ENCODE measurements around the gene A2M. TPM values are rescaled to one million over a fixed set of nuclear protein-coding genes. Genes with fewer than 3 reads are reported as not detected.

A2M gene
- total and polyA plus RNA-seq, 2 of the 8 experiments (the other 6 are each of a cell fraction or from before 2014, with no cell fraction given), result 0.15 TPM; not detected in 1

DNA sequence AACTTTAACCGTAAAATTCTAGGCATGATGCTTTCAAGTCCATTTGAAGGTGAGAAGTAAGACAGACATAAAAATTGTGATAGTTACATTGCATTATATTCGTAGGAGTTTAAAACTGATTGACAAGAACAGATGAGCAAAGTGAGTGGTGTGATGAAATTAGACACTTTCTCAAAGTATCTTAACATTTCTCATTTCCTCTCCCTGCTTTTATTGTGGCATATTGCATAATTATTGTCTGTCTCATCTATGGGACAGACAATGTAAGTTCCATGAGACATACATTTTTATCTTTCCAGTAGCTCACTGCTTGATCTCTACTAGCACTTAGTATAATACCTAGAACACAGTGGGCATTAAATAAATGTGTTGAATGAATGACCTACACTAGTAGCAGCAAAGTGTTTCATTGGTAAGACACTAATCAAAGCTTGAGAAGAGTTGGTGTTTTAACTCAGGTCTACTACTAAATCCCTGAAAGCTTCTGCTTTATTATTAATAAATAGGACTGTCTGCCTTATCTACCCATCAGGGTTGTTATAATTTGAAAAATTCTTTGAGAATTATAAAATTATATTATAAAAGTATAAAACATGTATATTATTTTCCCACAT, 19.0 kb downstream of the A2M start:
- H2BK5ac ChIP-seq (ENCODE audit: low read depth, low read length), result no peak overlapping the region
- H2BK20ac ChIP-seq (ENCODE audit: low read length), result no peak overlapping the region
- no peak overlapping the region for H3K23ac ChIP-seq (ENCODE audit: insufficient read length)
- H3K79me1 ChIP-seq (ENCODE audit: low read depth, low read length), result no peaks in the 10 kb centered on the region
- no peak overlapping the region for H2BK15ac ChIP-seq (ENCODE audit: low read length)
- no peak overlapping the region for H3K9ac ChIP-seq (replicated peaks in 1 of 4; ENCODE audit: extremely low read depth in 1 of 4, low read depth in 3 of 4, low read length in 3 of 4)
- H4K5ac ChIP-seq (ENCODE audit: insufficient read length, low read depth, low read length), result no peak overlapping the region
- H3K4me2 ChIP-seq (ENCODE audit: insufficient read depth in 1 of 2, low read depth in 2 of 2, low read length in 2 of 2), result no peak overlapping the region
- H3K4ac ChIP-seq (replicated peaks; ENCODE audit: insufficient read length, low read depth, low read length), result no peak overlapping the region
- DNase-seq (ENCODE audit: low read depth in 1 of 2, low spot score in 2 of 2) (no peak), FAIRE-seq (no peak)
- H2AK5ac ChIP-seq (ENCODE audit: low read depth, low read length), result no peak overlapping the region
- H4K20me1 ChIP-seq (replicated peaks in 1 of 2; ENCODE audit: control insufficient read depth in 1 of 2, insufficient read depth in 2 of 2, low read length in 2 of 2), result no peaks in the 10 kb centered on the region
- WGBS, 2 experiments (ENCODE audit: extremely low coverage in 1 of 2, insufficient coverage in 1 of 2, insufficient read length in 1 of 2, insufficient replicate concordance in 2 of 2, low coverage in 1 of 2, low lambda C conversion rate in 2 of 2, missing lambda C conversion rate in 1 of 2), result 93% methylated on average over 2 of the region's 2 CpGs; no CpG with 5 or more reads in 1 of the 2 experiments
- no peaks in the 10 kb centered on the region for H3K9me3 ChIP-seq (ENCODE audit: insufficient read depth in 2 of 2, low read depth in 1 of 2, low read length in 1 of 2)
- no peak overlapping the region for H3K56ac ChIP-seq (replicated peaks; ENCODE audit: insufficient read length, low read depth, low read length)
- no peak overlapping the region for H3K27ac ChIP-seq (ENCODE audit: low read depth, low read length)
- POLR2A ChIA-PET (ENCODE audit: partially characterized antibody), result no interaction called here
- no peak overlapping the region for H2BK120ac ChIP-seq (replicated peaks; ENCODE audit: low read depth, low read length)
- H3K27me3 ChIP-seq (replicated peaks in 1 of 4; ENCODE audit: control insufficient read depth in 3 of 4, extremely low read depth in 1 of 4, insufficient read depth in 3 of 4, low read length in 3 of 4), result no peaks in the 10 kb centered on the region
- H3K18ac ChIP-seq (ENCODE audit: extremely low read depth, low read length), result no peak overlapping the region
- no peak overlapping the region for H4K8ac ChIP-seq (ENCODE audit: extremely low read depth, insufficient read depth, low read length)
- no peaks in the 10 kb centered on the region for H3K4me1 ChIP-seq (replicated peaks in 1 of 4; ENCODE audit: control insufficient read depth in 3 of 4, insufficient read depth in 4 of 4, low read length in 3 of 4)
- no peak overlapping the region for H2BK12ac ChIP-seq (ENCODE audit: low read depth, low read length)
- no peaks in the 10 kb centered on the region; the same call in 1 of the 2 replicates for H3K23me2 ChIP-seq (ENCODE audit: low read depth, low read length)
- H3K79me2 ChIP-seq (ENCODE audit: control insufficient read depth in 1 of 2, insufficient read depth in 2 of 2, low read length in 2 of 2), result no peaks in the 10 kb centered on the region
- H4K91ac ChIP-seq (replicated peaks; ENCODE audit: insufficient read length, low read length), result no peak overlapping the region
- no peak overlapping the region for H3K14ac ChIP-seq (ENCODE audit: insufficient read length)
- CTCF ChIA-PET (ENCODE audit: partially characterized antibody), result no interaction called here
- H3K4me3 ChIP-seq (ENCODE audit: extremely low read depth in 1 of 4, insufficient read depth in 2 of 4, low read depth in 3 of 4, low read length in 4 of 4), result no peak overlapping the region
- H3K36me3 ChIP-seq (ENCODE audit: control insufficient read depth in 2 of 4, insufficient read depth in 4 of 4, low read length in 3 of 4), result no peaks in the 10 kb centered on the region
- no peak overlapping the region for H2AFZ ChIP-seq (ENCODE audit: low read length)
- TF ChIP-seq NANOG (IDR thresholded peaks at IDR 0.05; ENCODE audit: insufficient read depth, low read depth, low read length, poor library complexity, severe bottlenecking), result no peak
- TF ChIP-seq, protein P1, sequence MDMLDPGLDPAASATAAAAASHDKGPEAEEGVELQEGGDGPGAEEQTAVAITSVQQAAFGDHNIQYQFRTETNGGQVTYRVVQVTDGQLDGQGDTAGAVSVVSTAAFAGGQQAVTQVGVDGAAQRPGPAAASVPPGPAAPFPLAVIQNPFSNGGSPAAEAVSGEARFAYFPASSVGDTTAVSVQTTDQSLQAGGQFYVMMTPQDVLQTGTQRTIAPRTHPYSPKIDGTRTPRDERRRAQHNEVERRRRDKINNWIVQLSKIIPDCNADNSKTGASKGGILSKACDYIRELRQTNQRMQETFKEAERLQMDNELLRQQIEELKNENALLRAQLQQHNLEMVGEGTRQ (IDR thresholded peaks at IDR 0.05; ENCODE audit: low read length), result no peak
- TF ChIP-seq TCF12 (IDR thresholded peaks at IDR 0.05; ENCODE audit: low read depth, low read length), result no peak
- no peak for TF ChIP-seq JUN (IDR thresholded peaks at IDR 0.05; ENCODE audit: low read depth, low read length)
- no peak for TF ChIP-seq POLR2A (IDR thresholded peaks at IDR 0.05; ENCODE audit: control extremely low read depth in 1 of 2, low read depth in 2 of 2, low read length in 2 of 2)
- TF ChIP-seq RXRA (IDR thresholded peaks at IDR 0.05; ENCODE audit: insufficient read depth, low read depth, low read length), result no peak
- TF ChIP-seq POU5F1 (IDR thresholded peaks at IDR 0.05; ENCODE audit: low read depth, low read length), result no peak
- no peak for TF ChIP-seq CHD1 (IDR thresholded peaks at IDR 0.05; ENCODE audit: low read depth, low read length)

All from H1 (cell line).